ENCODE results near the gene MYH9.

MYH9 gene

DNA sequence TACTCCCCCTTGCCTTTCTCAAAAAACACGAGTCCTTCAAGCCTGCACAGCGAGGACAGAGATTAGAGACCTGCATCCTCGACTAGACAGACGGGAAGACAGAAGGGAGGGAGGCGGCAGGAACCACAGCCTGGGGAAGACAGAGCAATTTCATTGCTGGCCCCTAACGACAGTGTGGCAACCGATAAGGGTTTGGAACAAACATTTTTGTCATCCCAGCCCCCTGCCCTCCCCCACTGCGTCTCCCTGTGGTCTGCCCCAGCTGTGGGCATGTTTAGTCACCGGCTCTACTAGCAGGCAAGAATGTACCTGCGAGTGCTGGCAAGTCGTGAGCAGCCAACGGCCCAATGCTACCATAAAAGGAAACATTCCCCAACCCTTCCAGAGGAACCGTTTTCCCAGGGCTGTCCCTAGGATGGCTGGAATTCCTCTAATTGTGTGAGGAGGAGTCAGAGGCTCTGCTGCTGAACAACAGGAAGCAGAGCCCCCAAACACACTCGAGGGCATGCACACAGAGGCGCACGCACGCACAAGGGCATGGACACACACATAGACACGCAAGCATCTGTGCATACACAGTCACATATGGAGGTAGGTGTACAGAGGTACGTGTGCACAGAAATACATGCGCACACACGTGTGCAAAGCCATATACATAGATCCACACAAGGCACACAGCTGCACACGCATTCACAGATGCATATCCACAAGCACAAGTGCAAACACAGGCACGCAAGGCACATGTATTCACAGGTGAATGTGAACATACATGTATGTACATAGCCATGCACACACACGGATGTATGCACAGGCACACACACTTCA is 58.3 kb downstream of the MYH9 start:
- peak; percentile 85 to 86 for DNase-seq

DNA sequence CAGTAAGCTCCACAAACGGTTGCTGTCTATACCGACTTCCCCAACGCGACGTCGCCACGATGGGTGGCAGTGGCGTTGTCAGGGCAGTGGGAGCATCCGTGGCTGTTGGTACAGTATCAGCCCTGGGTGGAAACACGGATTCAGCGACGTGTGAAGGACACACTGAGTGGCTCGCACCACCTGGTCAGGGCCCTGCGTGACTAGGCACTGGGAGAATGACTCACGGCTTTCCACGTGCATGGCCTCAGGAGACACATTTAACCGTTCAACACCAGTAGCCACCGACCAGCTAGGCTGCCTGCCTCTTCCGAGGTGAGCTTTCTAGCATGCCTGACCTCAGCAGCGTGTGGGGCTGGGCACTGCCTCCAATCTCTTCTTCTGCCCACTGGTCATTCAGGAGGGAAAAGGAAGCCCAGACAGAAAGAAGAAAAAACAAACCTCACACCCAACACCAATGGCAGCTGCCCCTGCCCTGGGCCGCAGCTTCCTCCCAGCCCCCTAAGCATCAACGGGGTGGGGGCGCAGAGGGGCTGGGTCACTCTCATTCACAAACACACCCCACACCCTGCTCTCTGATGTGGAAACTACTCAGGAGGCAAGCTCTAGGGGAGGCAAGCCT is 59.0 kb downstream of the MYH9 start:
- peak in 1 of 2 donors; percentile 48 for DNase-seq

DNA sequence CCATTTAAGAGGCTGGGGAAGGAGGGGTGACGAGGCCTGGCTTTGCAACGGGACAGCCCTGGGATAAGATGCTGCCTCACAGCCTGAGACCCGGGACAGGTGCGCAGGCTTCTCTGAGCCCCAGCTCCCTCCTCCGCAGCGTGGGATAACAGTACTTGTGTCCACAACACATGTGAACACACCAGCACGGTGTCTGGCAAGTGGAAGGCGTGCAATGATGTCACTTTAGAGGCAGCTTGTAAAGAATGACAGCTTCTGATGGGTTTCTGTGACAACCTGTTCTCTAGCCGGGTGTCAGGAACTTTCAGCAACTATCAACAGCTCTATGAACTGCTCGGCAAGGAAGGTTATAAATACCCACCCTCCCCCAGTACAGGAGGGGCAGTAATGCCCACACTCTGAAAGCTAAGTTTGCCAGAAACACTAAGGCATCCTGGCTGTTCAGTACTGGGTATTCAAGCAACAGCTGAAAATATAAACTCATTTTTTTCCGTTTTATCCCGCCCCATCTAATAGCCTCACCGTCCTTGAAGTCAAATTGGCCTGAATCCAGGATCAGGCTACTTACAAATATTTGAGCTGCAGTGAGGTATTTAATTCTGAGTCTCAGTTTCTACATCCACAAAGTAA is 59.7 kb downstream of the MYH9 start:
- no peak for DNase-seq

DNA sequence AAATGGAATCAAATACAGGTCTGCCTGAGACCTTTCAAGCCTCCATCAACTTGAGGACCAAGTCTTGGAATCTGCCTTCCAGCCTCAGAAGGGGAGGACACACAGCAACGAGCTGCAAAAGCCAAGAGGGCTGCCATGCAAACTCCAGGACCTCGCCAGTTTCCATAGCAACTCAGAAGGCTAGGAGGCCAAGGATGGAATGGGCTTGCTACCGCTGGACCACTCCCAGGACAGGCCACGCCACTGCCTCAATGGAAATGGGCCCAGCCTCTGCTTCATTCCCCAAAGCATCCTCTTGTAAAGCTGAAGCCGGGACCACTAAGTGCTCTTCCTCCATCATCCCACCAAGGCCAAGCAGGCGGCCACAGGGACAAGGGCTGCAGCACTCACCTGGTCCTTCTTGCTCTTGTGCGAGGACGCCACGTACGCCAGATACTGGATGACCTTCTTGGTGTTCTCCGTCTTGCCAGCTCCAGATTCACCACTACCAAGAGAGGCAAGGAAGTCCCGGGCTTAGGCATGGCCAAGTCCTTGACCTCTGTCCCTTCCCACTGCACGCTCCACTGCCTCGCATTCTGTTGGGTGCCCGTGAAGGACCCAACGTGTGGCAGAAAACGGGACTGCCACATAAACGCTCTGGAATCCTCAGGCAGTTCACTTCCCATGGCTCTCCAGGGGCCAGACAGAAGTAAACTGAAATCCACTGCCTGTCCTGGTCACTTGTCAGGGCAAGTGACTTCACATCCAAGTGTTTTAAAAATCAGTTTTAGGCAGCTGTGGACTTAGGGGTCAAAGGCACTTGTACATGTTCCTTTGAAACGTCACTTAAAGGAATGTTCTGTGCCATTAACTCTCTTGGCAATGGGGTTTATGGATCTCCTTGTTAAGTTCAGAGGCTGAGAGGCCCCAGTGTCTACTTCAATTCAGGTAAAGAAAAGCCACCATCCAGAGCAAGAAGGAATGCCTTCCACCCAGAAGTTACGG is 61.3 kb downstream of the MYH9 start:
- DNase-seq: no peak

DNA sequence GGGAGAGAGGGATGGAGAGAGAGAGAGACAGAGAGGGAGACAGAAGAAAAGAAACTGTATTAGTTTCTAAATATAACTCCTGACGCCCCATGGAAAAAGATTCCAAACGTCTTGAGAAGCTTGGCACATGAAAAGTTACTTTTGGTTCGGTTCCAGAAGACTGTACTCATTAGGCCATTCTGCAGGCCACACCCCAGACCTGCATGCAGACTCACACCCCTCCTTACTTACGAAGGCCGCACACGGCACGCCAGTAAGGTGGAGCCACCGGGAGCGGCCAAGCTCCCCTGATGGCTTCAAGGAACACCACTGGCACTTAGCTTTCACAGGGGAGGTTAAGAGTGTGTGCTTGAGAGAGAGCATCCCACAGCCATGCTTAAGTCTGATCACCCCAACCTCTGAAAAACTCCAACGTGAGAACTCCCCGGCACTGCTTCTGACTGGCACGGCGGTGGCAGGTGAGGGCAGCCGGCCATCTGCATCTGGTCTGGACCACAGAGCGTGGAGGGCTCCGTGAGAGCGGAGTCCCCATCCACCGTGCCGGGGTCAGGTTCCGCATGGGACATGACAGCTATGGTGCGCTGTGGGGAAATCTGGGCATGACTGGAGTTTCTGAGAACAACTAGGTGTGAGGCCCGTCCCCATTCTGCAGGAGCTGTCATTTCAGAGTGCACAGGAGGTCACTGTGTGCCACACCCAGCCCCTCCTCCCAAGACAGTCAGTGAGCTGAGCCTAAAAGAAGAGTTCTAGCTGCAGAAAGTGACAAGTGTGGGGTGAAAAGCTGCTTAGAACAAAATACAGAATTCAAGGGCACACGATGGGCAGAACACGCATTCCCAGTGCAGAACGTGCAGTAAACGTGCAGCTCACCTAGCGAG is 62.4 kb downstream of the MYH9 start:
- no peak for DNase-seq

DNA sequence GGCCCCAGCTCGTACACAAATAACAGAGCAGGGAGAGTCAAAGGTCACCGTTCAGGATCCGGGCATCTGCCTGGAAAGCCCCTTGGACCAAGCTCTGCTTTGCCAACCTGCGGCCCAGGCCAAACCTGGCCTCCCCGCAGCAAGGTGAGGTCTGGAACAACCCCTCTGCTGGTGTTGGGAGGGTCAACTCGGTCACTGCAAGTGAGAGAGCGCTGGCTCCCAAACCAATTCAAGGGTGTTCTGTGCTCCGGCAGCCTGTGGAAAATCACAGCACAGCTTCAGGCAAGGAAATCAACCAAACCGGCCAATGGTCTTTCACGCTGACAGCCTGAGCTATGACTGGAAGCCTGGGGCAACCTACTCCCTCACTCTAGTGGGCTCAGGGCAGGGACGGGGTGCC is 63.4 kb downstream of the MYH9 start:
- DNase-seq: no peak

DNA sequence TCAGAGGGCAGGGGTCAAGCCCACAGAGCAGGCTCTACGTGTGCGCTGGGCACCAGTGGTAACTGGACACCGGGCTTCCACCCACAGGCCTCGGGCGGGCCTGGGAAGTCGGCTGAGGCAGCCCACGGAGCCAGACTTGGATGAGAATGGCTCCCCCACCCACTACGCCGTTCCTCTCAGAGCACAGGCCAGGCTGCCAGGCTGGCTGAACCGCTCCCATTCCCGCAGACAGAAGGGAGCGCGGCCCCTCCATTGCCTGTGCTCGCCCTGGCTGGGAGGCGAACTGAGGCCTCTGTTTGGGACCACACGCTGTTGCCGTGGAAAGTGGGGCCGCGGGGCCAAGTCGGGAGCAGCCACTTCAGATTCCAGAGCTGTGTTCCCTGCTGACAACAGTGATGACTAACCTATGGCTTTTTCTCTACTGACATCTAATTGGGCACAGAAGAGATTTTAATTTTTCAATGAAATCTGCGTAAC is 63.9 kb downstream of the MYH9 start:
- DNase-seq: no peak

DNA sequence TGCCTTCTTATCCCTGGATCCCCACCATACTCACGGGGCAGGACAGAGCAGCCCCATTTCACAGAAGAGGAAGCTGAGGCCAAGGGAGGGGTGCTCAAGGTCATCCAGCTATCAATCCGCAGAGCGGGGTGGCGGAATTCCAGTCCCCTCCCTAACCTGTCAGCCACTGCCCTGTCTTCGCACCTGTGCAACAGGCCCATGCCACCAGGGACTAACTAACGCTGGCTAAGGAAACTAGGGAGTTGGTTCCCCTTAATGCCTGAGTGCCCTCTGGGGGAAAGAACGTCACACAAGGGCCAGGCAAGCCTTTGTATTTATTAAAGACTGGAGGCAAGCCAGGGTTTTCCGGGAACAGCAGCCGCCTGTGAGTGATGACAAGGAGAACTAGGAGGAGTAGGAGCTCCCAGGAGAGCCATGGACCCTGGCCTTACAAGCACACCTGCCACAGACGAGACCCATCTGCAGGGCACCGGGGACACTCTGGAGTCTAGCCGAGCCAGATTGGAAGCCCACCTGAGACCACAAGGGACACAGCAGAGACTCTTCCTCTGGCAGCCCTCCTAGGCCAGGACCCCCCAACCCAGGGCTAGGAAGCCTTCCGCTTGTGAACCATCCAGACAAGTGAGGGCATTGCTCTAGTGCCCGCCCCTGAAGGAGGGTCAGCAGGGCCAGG is 64.4 kb downstream of the MYH9 start:
- no peak for DNase-seq

DNA sequence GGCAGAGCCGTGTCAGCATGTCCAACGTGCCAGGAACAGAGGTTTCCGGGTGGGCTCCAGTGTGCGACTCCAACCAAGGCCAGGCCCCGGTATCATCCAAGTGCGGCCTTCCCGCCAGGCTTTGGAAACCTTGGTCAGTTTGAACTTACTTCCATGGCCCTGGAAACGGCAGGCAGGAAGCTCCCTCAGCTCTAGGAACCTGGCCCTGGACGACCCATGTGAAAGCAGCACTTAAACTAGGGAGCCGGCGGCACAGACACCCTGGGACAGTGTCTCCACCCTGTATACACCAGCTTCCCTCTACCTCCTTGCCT is 65.2 kb downstream of the MYH9 start:
- DNase-seq: no peak

DNA sequence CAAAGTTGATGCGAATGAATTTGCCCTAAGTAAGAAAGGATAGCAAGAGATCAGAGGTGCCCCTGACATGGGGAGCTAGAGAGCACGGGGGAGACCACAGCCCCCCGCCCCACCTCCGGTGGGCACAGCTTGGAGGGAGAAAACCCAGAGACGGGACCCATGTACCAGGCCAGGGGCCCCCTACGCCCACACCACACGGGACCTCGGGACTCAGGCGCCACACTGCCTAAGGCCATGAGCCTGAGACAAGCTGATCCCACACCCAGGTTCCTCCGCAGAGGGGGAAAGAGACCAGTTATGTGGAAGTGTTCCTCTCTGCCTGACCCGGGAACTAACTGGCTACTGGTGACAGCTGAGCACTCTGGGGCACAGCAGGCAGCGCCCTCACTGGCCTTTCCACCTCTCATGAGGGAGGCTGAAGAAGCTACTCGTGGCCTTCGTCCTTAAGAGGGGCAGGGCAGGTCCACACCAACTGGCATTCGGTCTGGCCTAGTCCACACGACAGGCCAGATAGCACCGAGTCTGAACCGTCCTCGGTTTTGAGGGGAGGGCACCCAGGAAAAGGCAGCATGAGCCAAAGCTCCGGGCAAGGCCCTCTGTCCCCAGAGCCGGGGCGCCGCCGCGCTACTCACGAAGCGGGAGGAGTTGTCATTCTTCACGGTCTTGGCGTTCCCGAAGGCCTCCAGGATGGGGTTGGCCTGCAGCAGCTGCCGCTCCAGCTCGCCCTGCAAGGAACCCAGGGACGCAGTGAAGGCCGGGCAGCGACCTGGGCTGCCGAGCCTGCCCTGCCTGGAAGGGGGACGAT is 65.8 kb downstream of the MYH9 start:
- no peak for DNase-seq

DNA sequence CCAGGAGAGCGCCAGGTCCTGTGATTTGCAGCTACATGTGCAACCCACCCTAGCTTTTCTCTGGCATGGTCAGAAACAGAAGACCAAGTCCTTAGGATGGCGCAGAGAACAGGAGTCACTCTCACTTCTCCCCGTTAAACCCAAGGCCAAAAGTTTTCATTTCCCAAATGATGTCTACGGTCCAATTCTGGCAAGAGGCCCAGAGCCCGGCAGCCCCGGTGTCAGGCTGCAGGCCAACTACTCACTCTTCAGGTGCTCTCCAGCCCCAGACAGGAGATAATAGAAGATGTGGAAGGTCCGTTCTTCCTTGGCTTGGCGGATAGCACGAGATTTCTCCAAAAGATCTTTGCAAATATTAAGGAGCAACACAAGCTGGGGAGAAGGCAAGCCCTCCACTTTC is 67.2 kb downstream of the MYH9 start:
- DNase-seq: no peak

DNA sequence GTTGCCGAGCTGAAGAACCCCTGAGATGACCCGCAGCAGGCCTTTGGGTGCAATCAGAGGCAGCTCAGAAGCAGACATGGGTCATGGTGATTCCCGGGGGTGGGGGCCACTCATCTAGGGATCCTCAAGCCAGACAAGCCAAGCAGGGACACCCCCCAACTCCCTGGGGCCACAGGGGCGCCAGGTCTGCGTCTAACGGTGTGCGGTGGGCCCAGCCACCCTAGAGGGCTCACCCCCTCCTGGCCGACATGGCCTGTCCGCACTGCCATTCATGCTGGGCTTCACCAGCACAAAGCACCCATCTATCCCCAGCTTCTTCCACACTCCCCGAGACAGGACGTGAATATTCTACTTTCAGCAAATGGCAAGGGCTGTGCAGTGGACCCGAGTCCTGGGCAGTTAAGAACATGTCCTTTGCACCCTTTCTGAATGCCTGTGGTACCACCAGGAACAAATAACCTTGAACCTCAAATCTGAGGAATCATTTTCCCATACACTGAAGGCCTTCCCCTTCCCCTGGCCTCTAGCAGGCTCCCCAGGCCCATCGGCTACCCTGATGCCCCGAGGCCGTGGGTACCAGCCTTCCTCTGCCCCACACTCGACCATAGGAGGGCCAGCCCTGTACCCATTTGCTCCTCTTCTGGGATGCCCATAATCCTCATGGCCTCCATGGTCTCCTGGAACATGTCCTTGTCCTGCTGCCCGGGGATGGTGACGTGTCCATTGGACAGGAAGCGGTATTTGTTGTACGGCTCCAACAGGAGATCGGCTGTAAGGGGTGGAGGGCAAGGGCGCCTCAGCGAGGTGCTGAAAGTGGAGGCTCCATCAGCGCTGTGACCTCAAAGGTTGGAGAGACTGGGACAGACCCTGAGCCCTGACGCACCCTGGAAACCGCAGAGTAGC is 67.9 kb downstream of the MYH9 start:
- no peak for DNase-seq

DNA sequence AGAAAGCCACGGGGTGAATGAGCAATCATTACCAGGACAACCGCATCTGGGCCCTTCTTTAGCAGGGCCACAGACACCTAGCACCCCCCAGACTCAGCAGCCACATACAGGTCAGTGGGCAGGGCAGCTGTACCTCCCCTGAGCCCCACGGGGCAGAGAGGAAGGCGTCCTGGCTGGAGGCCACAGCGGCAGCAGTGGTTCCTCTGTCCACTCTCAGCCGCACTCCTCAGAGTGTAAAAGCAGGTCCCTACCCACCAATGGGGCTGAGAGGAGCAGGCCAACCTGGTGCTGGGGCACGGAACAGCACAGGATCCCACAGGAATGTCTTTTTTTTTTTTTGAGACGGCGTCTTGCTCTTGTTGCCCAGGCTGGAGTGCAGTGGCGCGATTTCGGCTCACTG is 69.3 kb downstream of the MYH9 start:
- no peak for DNase-seq

DNA sequence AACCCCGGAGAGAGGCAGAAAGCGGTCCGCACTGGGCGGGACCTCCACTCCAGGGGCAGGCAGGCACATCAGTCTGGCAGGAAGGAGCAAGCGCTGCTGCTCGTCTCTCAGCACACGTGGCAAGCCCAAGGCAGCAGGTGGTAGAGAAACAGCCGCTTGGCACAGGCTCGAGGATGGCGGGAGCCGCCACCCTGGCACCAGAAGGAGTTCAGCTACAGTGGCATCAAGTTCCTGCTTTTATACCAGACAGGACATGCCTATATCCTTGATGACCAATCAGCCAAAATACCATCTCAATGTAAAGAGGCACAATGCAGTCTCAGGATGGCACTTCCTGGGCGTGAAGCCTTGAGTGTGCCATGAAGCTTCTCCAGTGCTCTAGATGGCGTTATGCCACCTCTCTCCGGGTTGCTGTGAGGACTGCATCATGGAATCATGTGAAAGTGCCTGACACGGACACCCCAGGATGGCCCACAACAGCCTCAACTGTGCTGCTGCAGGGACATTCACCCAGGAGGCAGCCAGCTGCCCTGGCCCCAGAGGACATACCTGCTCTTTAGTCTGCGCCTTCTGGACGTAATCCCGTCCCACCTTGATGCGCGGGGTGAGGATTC is 70.0 kb downstream of the MYH9 start:
- DNase-seq: no peak

DNA sequence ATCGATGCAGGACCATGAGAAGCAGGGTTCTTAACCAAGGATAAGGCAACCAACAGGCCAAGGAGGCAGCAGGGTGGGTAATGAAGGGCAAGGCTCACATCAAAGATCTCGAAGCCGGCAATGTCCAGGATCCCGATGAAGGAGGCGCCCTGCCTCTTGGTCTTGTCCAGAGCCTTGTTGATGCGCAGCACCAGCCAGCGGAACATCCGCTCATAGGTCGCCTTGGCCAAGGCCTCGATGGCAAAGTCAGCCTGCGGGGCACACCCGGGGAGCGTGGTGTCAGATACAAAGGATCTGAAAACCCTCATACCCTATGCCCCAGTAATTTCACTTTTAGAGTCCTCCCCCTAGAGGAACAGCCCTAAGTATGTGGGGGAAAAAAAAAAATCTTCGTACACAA is 71.3 kb downstream of the MYH9 start:
- DNase-seq: no peak

DNA sequence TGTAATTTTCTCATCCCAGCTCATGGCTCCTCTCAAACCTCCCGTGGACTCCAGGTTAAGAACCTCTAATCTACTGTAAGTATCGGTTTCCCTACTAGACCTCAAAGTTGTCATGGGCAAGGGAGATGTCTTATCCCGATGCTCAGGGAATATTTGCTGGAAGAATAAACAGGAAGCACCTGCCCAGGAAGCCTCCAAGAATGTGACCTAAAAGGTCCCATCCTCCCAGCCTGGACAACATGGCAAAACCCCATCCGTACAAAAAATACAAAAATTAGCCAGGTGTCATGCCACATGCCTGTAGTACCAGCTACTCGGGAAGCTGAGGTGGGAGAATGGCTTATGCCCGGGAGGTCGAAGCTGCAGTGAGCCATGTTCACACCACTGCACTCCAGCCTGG is 72.4 kb downstream of the MYH9 start:
- DNase-seq: no peak

DNA sequence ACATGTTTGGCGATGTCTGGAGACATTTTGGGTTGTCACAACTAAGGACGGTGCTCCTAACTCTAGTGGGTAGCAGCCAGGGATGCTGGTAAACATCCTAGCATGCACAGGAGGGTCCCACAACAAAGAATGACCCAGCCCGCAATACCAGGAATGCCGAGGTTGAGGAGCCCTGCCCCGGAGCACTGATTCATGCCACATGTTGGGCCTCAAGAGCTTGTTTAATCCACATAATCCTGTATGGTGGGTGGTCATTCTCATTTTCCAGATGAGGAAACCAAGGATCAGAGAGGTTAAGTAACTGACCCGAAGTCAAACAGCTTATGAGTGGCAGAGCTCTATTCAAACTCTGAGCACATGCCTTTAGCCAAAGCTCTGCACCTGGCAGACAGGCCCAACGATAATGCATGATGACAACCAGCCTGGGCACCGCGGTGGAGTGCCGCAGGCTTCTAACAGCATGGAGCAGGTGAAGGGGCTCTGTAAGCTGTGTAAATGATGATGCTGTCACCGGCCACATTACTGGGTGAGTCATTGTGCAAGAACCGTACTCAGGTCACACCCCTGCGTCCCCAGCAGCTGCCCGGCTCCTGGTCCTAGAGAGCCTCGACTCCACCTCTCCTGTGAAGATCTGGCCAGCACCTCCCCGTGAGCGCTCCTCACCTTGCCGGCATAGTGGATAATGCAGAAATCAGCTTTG is 76.2 kb downstream of the MYH9 start:
- no peak for DNase-seq

DNA sequence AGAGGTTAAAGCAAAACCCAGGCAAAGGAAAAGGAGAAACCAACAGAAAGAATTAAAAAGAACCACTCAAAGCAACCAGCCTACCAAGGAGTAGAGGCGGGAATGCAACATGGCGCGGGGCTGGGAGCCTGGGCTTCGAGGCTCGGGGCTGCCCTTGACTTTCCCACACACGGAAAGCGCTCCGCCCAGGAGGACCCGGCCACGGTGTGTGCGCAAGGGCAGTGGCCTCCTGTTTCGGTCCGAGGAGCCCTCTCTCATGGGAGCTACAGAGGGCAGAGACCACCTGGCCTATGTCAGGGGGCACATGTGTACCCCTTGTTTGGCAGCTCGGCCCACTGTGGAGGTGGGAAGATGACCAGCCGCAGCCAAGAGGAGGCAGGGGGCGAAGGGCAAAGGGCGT is 78.9 kb downstream of the MYH9 start:
- DNase-seq: no peak

Data from activated CD4-positive, alpha-beta T cell treated with anti-CD3 and anti-CD28 coated beads for 4 hours (primary cell).